H1 (cell line): Measurements from ENCODE around the gene KANSL1. TPM values are rescaled to one million over a fixed set of nuclear protein-coding genes. Genes with fewer than 3 reads are reported as not detected.

ENCODE experiments used
- SIX5 ChIP-seq: IDR thresholded peaks from 2 replicates; pipeline ENCODE4 v1.6.1; 2011; ENCODE audit warnings: mild to moderate bottlenecking, low read depth, low read length
- SP4 ChIP-seq: IDR thresholded peaks from 2 replicates; pipeline ENCODE4 v1.6.1; 2012; ENCODE audit warnings: low read length, inconsistent platforms
- polyA plus RNA-seq, 7 experiments: library from polyadenylated mRNA; depleted of rRNA in 3 of 7; stranded (reverse) in 5 of 7; unstranded in 2 of 7; fragments of >200 nt in 5 of 7; fragments of 200-250 nt in 2 of 7; gene quantifications; 1 replicate in 5 of 7; 2 replicates in 1 of 7; 4 replicates in 1 of 7; pipeline versions ENCODE4 v1.2.1 to v1.2.3, GENCODE V29; 2011 to 2013; ENCODE audit warnings: missing spikeins in 2 of 7, mixed read lengths in 2 of 7
- total RNA-seq: library from RNA; stranded (reverse); fragmentation: NEBNext Ultra II Directional; extraction: Animal tissue kit (Norgen Biotek cat#: 25700); gene quantifications from 2 replicates; pipeline ENCODE4 v1.2.1, GENCODE V29; 2021
- TF ChIP-seq, protein P1 (sequence below): fragments of 300-600 bp; sonication (generic); IDR thresholded peaks from 2 replicates; pipeline ENCODE4 v1.7.1; 2012; ENCODE audit warnings: low read length, moderate library complexity, mild to moderate bottlenecking, inconsistent platforms; ENCODE audit not compliant: insufficient replicate concordance

The KANSL1 gene
- total and polyA plus RNA-seq, 2 of the 8 experiments (the other 6 are each of a cell fraction or from before 2014, with no cell fraction given): 34.0 to 128 TPM

DNA sequence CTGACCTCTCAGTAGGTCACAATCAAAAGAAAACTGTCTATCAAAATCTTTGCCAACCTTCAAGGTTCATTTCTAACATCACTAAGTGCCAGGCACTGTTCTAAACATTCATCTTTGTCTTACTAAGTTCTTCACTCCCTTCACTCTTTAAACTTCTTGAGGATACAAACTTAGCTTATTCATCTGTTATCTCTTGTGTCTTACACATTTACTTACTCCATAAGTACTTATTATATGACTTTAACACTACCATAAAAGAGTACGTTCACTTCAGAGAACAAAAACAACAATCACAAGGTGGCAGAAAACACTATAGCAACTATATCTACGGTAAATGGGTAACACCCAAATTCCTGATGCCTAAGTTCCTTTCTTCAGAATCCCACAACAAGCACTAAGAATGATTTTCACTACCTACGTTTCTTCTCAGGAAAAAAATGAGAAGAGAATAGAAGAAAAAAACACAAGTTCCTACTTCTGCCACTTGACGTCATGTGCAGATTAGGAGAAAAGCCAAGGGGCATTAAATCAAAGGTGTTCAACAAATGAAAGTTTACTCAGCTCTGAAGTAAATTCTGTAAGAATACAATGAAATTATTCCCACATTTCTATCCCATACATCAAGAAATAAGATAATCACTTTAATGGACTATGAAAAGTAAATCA is 29.2 kb downstream of the KANSL1 start (continued):
- TF ChIP-seq, protein P1, sequence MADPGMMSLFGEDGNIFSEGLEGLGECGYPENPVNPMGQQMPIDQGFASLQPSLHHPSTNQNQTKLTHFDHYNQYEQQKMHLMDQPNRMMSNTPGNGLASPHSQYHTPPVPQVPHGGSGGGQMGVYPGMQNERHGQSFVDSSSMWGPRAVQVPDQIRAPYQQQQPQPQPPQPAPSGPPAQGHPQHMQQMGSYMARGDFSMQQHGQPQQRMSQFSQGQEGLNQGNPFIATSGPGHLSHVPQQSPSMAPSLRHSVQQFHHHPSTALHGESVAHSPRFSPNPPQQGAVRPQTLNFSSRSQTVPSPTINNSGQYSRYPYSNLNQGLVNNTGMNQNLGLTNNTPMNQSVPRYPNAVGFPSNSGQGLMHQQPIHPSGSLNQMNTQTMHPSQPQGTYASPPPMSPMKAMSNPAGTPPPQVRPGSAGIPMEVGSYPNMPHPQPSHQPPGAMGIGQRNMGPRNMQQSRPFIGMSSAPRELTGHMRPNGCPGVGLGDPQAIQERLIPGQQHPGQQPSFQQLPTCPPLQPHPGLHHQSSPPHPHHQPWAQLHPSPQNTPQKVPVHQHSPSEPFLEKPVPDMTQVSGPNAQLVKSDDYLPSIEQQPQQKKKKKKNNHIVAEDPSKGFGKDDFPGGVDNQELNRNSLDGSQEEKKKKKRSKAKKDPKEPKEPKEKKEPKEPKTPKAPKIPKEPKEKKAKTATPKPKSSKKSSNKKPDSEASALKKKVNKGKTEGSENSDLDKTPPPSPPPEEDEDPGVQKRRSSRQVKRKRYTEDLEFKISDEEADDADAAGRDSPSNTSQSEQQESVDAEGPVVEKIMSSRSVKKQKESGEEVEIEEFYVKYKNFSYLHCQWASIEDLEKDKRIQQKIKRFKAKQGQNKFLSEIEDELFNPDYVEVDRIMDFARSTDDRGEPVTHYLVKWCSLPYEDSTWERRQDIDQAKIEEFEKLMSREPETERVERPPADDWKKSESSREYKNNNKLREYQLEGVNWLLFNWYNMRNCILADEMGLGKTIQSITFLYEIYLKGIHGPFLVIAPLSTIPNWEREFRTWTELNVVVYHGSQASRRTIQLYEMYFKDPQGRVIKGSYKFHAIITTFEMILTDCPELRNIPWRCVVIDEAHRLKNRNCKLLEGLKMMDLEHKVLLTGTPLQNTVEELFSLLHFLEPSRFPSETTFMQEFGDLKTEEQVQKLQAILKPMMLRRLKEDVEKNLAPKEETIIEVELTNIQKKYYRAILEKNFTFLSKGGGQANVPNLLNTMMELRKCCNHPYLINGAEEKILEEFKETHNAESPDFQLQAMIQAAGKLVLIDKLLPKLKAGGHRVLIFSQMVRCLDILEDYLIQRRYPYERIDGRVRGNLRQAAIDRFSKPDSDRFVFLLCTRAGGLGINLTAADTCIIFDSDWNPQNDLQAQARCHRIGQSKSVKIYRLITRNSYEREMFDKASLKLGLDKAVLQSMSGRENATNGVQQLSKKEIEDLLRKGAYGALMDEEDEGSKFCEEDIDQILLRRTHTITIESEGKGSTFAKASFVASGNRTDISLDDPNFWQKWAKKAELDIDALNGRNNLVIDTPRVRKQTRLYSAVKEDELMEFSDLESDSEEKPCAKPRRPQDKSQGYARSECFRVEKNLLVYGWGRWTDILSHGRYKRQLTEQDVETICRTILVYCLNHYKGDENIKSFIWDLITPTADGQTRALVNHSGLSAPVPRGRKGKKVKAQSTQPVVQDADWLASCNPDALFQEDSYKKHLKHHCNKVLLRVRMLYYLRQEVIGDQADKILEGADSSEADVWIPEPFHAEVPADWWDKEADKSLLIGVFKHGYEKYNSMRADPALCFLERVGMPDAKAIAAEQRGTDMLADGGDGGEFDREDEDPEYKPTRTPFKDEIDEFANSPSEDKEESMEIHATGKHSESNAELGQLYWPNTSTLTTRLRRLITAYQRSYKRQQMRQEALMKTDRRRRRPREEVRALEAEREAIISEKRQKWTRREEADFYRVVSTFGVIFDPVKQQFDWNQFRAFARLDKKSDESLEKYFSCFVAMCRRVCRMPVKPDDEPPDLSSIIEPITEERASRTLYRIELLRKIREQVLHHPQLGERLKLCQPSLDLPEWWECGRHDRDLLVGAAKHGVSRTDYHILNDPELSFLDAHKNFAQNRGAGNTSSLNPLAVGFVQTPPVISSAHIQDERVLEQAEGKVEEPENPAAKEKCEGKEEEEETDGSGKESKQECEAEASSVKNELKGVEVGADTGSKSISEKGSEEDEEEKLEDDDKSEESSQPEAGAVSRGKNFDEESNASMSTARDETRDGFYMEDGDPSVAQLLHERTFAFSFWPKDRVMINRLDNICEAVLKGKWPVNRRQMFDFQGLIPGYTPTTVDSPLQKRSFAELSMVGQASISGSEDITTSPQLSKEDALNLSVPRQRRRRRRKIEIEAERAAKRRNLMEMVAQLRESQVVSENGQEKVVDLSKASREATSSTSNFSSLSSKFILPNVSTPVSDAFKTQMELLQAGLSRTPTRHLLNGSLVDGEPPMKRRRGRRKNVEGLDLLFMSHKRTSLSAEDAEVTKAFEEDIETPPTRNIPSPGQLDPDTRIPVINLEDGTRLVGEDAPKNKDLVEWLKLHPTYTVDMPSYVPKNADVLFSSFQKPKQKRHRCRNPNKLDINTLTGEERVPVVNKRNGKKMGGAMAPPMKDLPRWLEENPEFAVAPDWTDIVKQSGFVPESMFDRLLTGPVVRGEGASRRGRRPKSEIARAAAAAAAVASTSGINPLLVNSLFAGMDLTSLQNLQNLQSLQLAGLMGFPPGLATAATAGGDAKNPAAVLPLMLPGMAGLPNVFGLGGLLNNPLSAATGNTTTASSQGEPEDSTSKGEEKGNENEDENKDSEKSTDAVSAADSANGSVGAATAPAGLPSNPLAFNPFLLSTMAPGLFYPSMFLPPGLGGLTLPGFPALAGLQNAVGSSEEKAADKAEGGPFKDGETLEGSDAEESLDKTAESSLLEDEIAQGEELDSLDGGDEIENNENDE: no peak
- TF ChIP-seq SP4: no peak
- TF ChIP-seq SIX5: no peak
- TF ChIP-seq, all 59 proteins: peak for 0
